Skin of body (tissue), 2 donors: ENCODE results near the gene BLNK. TPM values are rescaled to one million over a fixed set of nuclear protein-coding genes. Genes with fewer than 3 reads are reported as not detected.

Source experiments
- DNase-seq: peaks from one replicate; lab custom pipeline; 2025; lab: John Stamatoyannopoulos, UW
- total RNA-seq: library from RNA; depleted of rRNA; stranded (reverse); fragments of >200 nt; gene quantifications from one replicate; pipeline ENCODE4 v1.2.3, GENCODE V29; 2014

BLNK gene
- total RNA-seq, 1 donor from 2014 or later, result 5.9 TPM

DNA sequence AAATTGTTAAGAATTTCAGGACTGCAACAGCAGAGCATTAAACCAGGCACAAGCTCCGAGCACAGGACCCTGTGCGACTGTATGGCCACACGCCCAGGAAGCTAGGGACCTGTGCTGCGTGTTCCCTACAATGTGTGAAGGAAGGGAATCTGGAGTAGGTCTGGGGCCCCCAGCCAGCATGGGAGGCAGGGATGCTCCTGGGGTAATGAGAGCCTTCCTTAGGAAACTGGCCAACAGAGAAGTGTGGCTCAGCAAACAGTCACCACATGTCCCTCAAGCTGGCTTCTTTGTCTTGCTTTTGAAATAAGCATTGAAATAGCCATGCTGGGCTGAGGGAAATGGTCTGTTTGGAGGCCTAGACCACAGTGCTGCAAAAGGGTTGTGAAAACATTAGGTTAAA is 8.2 kb downstream of the BLNK start:
- no peak for DNase-seq

GRCh38 chr10:96261930-96262329 is 9.4 kb downstream of the BLNK start:
- DNase-seq, result no peak

DNA sequence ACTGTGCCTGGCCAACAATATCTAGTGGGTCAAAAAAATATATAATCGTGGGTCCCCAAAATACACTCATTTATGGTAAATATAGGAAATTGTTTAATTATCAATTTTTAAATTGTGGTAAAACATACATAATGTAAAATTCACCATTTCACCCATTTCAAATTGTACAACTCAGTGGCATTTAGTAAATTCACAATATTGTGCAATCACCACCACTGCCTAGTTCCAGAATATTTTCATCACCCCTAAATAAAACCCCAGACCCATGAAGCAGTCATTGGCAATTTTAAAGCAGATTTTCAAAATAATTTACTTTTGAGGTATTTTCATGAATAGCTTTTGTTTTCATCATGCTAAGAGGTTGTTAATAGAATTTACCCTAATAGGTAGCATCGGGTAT is 10.2 kb downstream of the BLNK start:
- no peak for DNase-seq

- no peak for DNase-seq
Measured at GRCh38 chr10:96260014-96260413, 11.4 kb downstream of the BLNK start.

DNA sequence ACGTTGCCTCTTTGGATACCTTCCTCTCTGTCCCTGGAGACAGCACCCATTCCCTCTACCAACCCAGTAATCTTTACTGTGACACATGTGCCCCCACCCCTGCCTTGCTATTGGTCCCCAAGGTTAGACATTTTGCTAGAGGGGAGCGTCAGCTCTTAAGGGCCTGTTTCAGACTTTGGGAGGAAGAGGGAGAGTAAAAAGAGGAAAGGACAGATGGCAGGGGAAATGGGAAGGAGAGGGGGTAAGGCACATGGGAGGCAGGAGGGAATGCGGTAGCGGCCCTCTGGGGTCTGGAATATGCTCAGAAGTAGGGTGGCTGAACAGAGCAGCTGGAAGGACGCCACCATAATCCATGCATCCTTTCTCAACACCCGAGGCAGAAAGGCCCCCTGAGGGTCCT is 12.2 kb downstream of the BLNK start:
- DNase-seq, result no peak

DNA sequence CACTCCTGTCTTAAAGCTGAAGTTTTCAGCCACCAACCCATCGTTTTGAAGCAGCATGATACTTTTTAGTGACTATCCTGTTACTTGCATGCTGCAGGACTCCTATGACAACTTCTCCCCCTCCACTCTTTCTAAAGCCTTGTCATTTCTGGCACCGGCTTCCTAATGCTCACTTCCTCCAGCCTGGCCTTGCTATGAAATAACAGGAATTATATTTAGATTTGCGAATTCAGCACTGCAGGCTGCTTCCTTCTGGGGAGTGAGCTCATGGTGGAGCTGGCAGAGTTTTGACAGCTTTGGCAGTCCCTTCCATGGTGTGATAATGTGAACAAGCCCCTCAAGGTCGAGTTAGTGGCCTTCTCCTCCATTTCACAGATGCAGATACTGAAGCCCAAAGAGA is 13.4 kb downstream of the BLNK start:
- peak; percentile 15 for DNase-seq

GRCh38 chr10:96255549-96256333 is 15.6 kb downstream of the BLNK start:
- DNase-seq, result no peak

DNA sequence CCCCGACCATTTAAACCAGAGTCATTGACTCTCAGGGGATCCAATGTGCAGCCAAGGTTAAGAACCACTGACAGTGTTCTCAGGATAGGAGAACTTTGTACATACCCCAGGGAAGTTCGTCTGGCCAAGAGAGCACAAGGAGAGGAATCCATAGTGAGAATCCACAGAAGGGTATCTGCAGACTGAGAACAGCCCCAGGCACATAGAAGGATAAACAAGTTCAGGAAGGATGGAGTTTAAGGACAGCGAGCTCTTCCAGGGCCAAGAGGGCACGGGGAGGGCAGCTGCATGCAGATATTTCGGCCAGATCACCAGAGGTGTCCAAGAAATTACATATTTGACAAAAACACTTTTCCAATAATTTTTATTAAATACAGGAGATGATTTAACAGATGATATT is 16.4 kb downstream of the BLNK start:
- DNase-seq, result no peak

GRCh38 chr10:96252730-96253129 is 18.6 kb downstream of the BLNK start:
- no peak for DNase-seq

DNA sequence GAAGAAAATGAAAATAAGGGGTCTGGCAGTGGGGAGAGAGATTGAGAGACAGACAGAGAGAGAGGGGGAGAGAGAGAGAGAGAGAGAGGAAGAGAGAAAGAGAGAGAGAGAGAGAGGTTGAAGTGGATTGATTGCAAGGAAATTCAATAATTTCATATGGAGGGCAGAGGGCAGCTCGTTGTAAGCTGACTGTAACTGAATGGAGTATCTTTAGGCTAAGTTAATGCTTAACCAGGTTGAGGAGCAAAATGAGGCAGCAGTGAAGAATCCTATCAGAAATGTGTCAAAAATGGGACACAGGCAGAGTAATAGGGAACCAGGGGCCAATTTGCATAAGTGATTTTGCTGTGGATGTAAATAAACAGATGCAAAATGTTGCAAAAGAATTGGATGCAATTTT is 21.0 kb downstream of the BLNK start:
- no peak for DNase-seq

DNA sequence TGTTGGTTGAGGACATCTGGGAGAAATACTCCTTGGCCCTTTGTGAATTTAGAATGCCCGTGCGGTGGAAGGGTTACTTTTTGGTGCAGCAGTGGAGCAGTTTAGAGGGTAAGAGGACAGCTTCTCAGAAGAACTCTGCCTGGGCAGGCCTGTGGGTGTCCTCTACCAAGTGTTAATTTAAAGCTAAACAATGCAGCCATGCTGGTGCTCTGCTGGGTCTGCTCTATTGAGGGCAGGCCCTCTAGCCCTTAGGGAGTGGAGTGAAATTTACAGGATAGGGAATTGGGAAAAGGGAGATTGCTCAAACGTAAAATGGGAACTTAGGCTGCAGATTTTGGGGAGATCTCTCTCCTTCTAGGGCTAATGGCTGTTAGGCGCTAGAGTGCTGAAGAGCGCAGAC is 22.1 kb downstream of the BLNK start:
- no peak for DNase-seq

DNA sequence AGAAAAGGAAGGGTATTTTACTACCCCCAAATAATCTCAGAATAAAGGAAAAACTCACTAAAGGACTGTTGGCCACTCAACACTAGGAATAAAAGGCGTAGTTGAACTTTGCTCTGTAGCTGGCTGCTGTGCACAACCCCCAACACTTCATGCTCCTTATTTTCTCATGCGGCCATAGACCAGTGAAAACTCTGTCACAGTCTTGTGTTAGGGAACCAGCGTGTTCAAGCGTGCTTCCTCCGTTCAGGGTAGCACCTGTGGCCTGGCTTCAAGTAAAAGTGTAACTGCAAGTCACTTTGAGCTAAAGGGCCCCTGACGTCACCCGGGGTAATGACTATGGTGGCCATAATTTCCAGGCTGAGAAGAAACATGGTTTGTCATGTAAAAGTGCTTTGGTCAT is 27.0 kb downstream of the BLNK start:
- DNase-seq, result no peak

GRCh38 chr10:96243296-96243695 is 28.1 kb downstream of the BLNK start:
- no peak for DNase-seq

DNA sequence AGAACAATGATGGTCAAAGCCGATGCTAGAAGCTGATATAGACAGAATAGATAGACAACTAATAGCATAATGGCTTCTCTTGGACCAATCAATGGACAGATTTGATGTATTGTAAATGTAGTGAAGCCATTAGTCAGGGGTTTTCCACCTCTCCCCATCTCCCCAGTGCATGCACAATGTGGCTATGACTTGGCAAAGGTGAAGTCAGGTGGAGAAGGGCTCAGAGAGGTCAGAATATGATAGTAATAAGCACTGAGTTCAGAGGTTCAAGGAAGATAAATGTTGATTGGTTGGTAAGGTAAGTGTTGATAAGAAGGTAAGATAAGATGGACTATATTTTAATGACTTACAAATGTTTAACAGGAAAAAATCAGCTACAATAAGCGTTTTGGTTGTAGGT is 28.5 kb downstream of the BLNK start:
- no peak for DNase-seq

GRCh38 chr10:96238646-96239623 is 32.4 kb downstream of the BLNK start:
- DNase-seq, result peak; percentile 23

- DNase-seq, result no peak
Measured at GRCh38 chr10:96236876-96237275, 34.5 kb downstream of the BLNK start.

- no peak for DNase-seq
Measured at GRCh38 chr10:96236090-96236478, 35.3 kb downstream of the BLNK start.

GRCh38 chr10:96235326-96236089 is 35.9 kb downstream of the BLNK start:
- DNase-seq, result no peak

DNA sequence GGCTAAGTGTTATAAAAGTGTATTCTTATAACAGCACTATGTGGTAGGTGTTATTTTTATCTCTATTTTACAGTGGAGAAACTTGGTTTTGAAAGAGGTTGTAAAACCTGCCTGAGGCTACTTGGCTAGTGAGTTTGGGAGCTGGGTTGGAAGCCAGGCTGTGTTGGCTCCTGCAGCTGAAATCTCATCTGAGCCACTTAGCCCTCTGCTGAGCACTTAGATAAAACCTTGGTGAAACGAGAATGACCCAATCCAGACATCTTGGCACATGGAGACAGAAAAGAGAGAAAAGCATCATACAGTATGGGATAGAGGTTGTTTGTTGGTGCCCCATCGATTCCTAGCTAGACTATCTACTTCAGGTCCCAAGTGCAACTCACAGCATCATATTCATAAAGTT is 37.4 kb downstream of the BLNK start:
- DNase-seq, result no peak

GRCh38 chr10:96230527-96230926 is 40.8 kb downstream of the BLNK start:
- DNase-seq, result no peak

DNA sequence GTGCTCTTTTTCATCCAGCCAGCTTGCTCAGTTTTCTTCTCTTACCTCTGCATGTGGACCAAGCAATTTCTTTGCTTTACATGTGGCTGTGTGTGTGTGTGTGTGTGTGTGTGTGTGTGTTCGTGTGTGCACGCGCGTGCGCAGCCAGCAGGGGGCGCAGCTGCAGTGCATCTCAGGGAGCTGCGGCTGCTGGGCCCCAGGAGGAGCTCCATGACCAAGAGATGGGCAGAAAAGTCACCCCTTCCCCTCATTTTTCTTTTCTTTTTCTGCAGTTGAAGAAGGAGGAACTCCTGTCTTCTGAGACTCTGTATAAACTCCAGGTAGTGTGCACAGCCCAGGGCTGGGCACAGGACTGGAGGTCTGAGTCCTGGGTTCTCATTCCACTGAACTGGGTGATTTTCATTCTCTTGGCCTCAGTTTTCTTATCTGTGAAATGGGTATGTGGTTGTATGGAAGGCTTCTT is 41.8 kb downstream of the BLNK start:
- DNase-seq, result peak; percentile 25
